Kidney (tissue), 14 donors: ENCODE measurements around the gene PPFIBP1. TPM values are rescaled to one million over a fixed set of nuclear protein-coding genes. Genes with fewer than 3 reads are reported as not detected.
A peak's percentile ranks its signal among the peaks of the same experiment; 100 is the strongest.

ENCODE experiments used
- DNase-seq, 5 donors: peaks; one replicate each; pipeline ENCODE4 v3.0.0-alpha.2; 2013 to 2020
- FAIRE-seq: peaks from 2 replicates; lab custom pipeline; 2012; peaks lifted over from hg19 to GRCh38; lab: Jason Lieb, UNC
- H3K27ac ChIP-seq, 2 donors: one replicate each; pipeline ENCODE4 v1.7.0; 2013; ENCODE audit warnings: low read depth in 2 of 2, low read length in 2 of 2, inconsistent platforms in 1 of 2
- H3K27me3 ChIP-seq: one replicate; pipeline ENCODE4 v1.7.1; 2013; ENCODE audit warnings: low read length, inconsistent platforms; ENCODE audit not compliant: control insufficient read depth, insufficient read depth
- H3K36me3 ChIP-seq, 3 donors: one replicate each; pipeline versions ENCODE4 v1.7.0 to v1.7.1; 2013; ENCODE audit warnings: low read length in 3 of 3, control low read depth in 1 of 3, inconsistent platforms in 1 of 3; ENCODE audit not compliant: insufficient read depth in 3 of 3, control insufficient read depth in 2 of 3
- H3K4me1 ChIP-seq, 3 donors: one replicate each; pipeline versions ENCODE4 v1.7.0 to v1.7.1; 2013; ENCODE audit warnings: low read length in 3 of 3, inconsistent platforms in 1 of 3, low read depth in 1 of 3; ENCODE audit not compliant: control insufficient read depth in 2 of 3, insufficient read depth in 2 of 3
- H3K4me3 ChIP-seq, 3 donors: one replicate each; pipeline versions ENCODE4 v1.7.0 to v1.8.1; 2013; ENCODE audit warnings: low read length in 3 of 3, control low read depth in 1 of 3, inconsistent platforms in 1 of 3
- H3K9ac ChIP-seq, 3 donors: one replicate each; pipeline versions ENCODE4 v1.7.0 to v1.7.1; 2013; ENCODE audit warnings: low read length in 3 of 3, control low read depth in 1 of 3, inconsistent platforms in 1 of 3
- H3K9me3 ChIP-seq, 3 donors: one replicate each; pipeline versions ENCODE4 v1.7.0 to v1.7.1; 2013; ENCODE audit warnings: low read length in 3 of 3, control low read depth in 1 of 3, inconsistent platforms in 1 of 3; ENCODE audit not compliant: control insufficient read depth in 2 of 3, insufficient read depth in 1 of 3
- CTCF ChIP-seq: IDR thresholded peaks from 3 replicates; pipeline ENCODE4 v1.5.1; 2012; ENCODE audit warnings: mild to moderate bottlenecking, moderate library complexity, borderline replicate concordance; ENCODE audit not compliant: insufficient read depth; ENCODE audit errors: extremely low read depth
- intact Hi-C: fragments of 100-400 bp; cut with DNase I; formaldehyde crosslinking; loops from one replicate; pipeline ENCODE4 v1.11.1; 2022
- polyA plus RNA-seq: library from polyadenylated mRNA; stranded (reverse); fragments of 350-450 nt; fragmentation: Illumina TruSeq; extraction: RNeasy Lipid Tissue Mini Kit (QIAGEN cat#74804); gene quantifications from one replicate; pipeline ENCODE4 v1.2.3, GENCODE V29; 2014; ENCODE audit warnings: low read depth, low replicate concordance; ENCODE audit not compliant: insufficient read depth
- total RNA-seq: library from RNA; stranded (reverse); fragmentation: NEBNext Ultra II Directional; extraction: Animal tissue kit (Norgen Biotek cat#: 25700); gene quantifications from one replicate; pipeline ENCODE4 v1.2.1, GENCODE V29; 2021
- donor health status: control.
- donor health status: control.
- donor health status: control.
- donor health status: control.
- donor health status: control.
- donor health status: DM: yes; HTN: yes; CAD: no.
- donor health status: Normal renal cell carcinoma (clear cell type).

Gene PPFIBP1
- total and polyA plus RNA-seq, 2 donors from 2014 or later, result 12.7 to 175 TPM

GRCh38 chr12:27665704-27666103 is 141.7 kb downstream of the PPFIBP1 start:
- Histone ChIP-seq H3K9ac (no peak overlapping the region), H3K9me3 (no peaks in the 10 kb centered on the region), H3K4me3 (no peak overlapping the region), H3K4me1 (no peaks in the 10 kb centered on the region), H3K27ac (no peak overlapping the region), H3K27me3 (no peaks in the 10 kb centered on the region), H3K36me3 (peaks cover 8 to 47% (median 21%) of the 10 kb centered on the region in 3 donors)
- DNase-seq (no peak), FAIRE-seq (no peak)
- intact Hi-C loops, result no loop called here
- no peak for TF ChIP-seq CTCF

GRCh38 chr12:27666510-27666909 is 142.5 kb downstream of the PPFIBP1 start:
- H3K9me3 ChIP-seq, result no peaks in the 10 kb centered on the region
- H3K36me3 ChIP-seq, result peaks cover 8 to 39% (median 19%) of the 10 kb centered on the region in 3 donors
- H3K4me3 ChIP-seq, result no peak overlapping the region
- no peak for TF ChIP-seq CTCF
- no peaks in the 10 kb centered on the region for H3K4me1 ChIP-seq
- H3K9ac ChIP-seq, result no peak overlapping the region
- FAIRE-seq, result no peak
- DNase-seq, result no peak
- no peak overlapping the region for H3K27ac ChIP-seq
- intact Hi-C loops, result no loop called here
- H3K27me3 ChIP-seq, result no peaks in the 10 kb centered on the region

GRCh38 chr12:27667540-27667939 is 143.5 kb downstream of the PPFIBP1 start:
- H3K27ac ChIP-seq, result no peak overlapping the region
- intact Hi-C loops, result no loop called here
- no peaks in the 10 kb centered on the region for H3K4me1 ChIP-seq
- no peak overlapping the region for H3K9ac ChIP-seq
- TF ChIP-seq CTCF, result no peak
- no peak for DNase-seq
- H3K4me3 ChIP-seq, result no peak overlapping the region
- H3K36me3 ChIP-seq, result peaks cover 8 to 35% (median 19%) of the 10 kb centered on the region in 3 donors
- no peaks in the 10 kb centered on the region for H3K9me3 ChIP-seq
- no peaks in the 10 kb centered on the region for H3K27me3 ChIP-seq
- no peak for FAIRE-seq

- no peak overlapping the region for H3K4me3 ChIP-seq
- FAIRE-seq, result no peak
- no peak for TF ChIP-seq CTCF
- H3K4me1 ChIP-seq, result no peaks in the 10 kb centered on the region
- intact Hi-C loops, result no loop called here
- no peak overlapping the region for H3K27ac ChIP-seq
- DNase-seq, result peak in 2 of 5 donors; percentile 43 to 53
- no peaks in the 10 kb centered on the region for H3K9me3 ChIP-seq
- H3K36me3 ChIP-seq, result peaks cover 9 to 35% (median 21%) of the 10 kb centered on the region in 3 donors
- H3K27me3 ChIP-seq, result no peaks in the 10 kb centered on the region
- no peak overlapping the region for H3K9ac ChIP-seq
Observed at GRCh38 chr12:27672051-27672450, 148.0 kb downstream of the PPFIBP1 start.
